Ishikawa (cell line): ENCODE data around the gene TMEM131.

Source experiments
- CEBPB ChIP-seq: IDR thresholded peaks from 2 replicates; pipeline ENCODE4 v1.6.1; 2012
- CREB1 ChIP-seq: IDR thresholded peaks from 2 replicates; pipeline ENCODE4 v1.6.1; 2012; ENCODE audit warnings: low read depth
- EGR1 ChIP-seq: IDR thresholded peaks from 2 replicates; pipeline ENCODE4 v1.6.1; 2012
- EP300 ChIP-seq: IDR thresholded peaks from 2 replicates; pipeline ENCODE4 v1.6.1; 2012; ENCODE audit warnings: borderline replicate concordance
- FOXM1 ChIP-seq: IDR thresholded peaks from 2 replicates; pipeline ENCODE4 v1.6.1; 2012; ENCODE audit warnings: low read depth, borderline replicate concordance
- NFIC ChIP-seq: IDR thresholded peaks from 2 replicates; pipeline ENCODE4 v1.6.1; 2012
- RAD21 ChIP-seq: IDR thresholded peaks from 2 replicates; pipeline ENCODE4 v1.6.1; 2012; ENCODE audit warnings: low read depth
- TAF1 ChIP-seq: IDR thresholded peaks from 2 replicates; pipeline ENCODE4 v1.6.1; 2012; ENCODE audit warnings: low read depth, mild to moderate bottlenecking
- TCF12 ChIP-seq: IDR thresholded peaks from 2 replicates; pipeline ENCODE4 v1.6.1; 2012; ENCODE audit warnings: low read depth
- TEAD4 ChIP-seq: IDR thresholded peaks from 2 replicates; pipeline ENCODE4 v1.6.1; 2012
- YY1 ChIP-seq: IDR thresholded peaks from 2 replicates; pipeline ENCODE4 v1.6.1; 2012; ENCODE audit warnings: low read depth
- ZBTB7A ChIP-seq: IDR thresholded peaks from 2 replicates; pipeline ENCODE4 v1.6.1; 2012; ENCODE audit warnings: low read depth
- TF ChIP-seq, protein P1 (sequence below): IDR thresholded peaks from 2 replicates; pipeline ENCODE4 v1.6.1; 2012
- TF ChIP-seq, protein P2 (sequence below): IDR thresholded peaks from 2 replicates; pipeline ENCODE4 v1.6.1; 2012; ENCODE audit warnings: low read depth, mild to moderate bottlenecking
- TF ChIP-seq, protein P3 (sequence below): IDR thresholded peaks from 2 replicates; pipeline ENCODE4 v1.6.1; 2012

Gene TMEM131

DNA sequence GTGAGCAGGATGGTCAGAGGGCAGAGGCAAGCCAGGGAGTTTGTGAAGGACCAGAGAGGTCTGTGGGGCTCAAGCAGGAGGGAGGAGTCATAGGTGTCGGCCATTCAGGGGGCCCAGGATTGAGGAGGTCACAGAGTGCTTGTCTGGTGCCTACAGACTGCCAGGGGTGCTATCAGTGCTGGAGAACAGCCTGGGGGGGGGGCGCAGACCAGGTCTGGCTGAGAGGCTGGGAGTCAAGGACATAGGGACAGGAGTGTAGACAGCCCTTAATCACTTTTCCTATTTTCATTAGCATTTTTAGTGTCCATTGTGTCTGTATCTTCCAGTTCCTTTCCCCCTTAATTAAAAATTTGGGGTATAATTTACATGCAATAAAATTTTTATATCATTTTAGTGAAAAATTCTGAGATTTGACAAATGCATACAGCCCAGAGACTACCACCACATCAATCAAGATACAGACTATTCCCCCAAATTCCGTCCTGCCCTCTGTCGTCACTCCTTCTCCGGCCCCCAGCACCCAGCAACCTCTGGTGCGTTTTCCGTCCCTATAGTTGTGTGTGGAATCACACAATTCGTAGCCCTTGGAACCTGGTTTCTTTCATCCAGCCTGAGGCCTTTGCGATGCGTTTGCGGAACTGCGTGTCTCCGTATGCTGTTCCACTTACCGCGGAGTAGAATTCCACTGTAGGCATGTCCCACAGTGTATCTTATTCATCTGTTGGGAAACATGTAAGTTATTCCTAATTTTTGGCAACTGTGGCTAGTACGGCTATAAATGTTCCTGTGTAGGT lies 276.2 kb downstream of the TMEM131 start:
- TF ChIP-seq FOXM1 (no peak), EGR1 (no peak), NFIC (no peak), TEAD4 (no peak), EP300 (no peak), YY1 (no peak), CREB1 (no peak), ZBTB7A (no peak)
- TF ChIP-seq, protein P1, sequence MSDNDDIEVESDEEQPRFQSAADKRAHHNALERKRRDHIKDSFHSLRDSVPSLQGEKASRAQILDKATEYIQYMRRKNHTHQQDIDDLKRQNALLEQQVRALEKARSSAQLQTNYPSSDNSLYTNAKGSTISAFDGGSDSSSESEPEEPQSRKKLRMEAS: no peak
- TF ChIP-seq, protein P2, sequence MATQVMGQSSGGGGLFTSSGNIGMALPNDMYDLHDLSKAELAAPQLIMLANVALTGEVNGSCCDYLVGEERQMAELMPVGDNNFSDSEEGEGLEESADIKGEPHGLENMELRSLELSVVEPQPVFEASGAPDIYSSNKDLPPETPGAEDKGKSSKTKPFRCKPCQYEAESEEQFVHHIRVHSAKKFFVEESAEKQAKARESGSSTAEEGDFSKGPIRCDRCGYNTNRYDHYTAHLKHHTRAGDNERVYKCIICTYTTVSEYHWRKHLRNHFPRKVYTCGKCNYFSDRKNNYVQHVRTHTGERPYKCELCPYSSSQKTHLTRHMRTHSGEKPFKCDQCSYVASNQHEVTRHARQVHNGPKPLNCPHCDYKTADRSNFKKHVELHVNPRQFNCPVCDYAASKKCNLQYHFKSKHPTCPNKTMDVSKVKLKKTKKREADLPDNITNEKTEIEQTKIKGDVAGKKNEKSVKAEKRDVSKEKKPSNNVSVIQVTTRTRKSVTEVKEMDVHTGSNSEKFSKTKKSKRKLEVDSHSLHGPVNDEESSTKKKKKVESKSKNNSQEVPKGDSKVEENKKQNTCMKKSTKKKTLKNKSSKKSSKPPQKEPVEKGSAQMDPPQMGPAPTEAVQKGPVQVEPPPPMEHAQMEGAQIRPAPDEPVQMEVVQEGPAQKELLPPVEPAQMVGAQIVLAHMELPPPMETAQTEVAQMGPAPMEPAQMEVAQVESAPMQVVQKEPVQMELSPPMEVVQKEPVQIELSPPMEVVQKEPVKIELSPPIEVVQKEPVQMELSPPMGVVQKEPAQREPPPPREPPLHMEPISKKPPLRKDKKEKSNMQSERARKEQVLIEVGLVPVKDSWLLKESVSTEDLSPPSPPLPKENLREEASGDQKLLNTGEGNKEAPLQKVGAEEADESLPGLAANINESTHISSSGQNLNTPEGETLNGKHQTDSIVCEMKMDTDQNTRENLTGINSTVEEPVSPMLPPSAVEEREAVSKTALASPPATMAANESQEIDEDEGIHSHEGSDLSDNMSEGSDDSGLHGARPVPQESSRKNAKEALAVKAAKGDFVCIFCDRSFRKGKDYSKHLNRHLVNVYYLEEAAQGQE: no peak
- TF ChIP-seq, protein P3, sequence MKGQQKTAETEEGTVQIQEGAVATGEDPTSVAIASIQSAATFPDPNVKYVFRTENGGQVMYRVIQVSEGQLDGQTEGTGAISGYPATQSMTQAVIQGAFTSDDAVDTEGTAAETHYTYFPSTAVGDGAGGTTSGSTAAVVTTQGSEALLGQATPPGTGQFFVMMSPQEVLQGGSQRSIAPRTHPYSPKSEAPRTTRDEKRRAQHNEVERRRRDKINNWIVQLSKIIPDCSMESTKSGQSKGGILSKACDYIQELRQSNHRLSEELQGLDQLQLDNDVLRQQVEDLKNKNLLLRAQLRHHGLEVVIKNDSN: no peak

DNA sequence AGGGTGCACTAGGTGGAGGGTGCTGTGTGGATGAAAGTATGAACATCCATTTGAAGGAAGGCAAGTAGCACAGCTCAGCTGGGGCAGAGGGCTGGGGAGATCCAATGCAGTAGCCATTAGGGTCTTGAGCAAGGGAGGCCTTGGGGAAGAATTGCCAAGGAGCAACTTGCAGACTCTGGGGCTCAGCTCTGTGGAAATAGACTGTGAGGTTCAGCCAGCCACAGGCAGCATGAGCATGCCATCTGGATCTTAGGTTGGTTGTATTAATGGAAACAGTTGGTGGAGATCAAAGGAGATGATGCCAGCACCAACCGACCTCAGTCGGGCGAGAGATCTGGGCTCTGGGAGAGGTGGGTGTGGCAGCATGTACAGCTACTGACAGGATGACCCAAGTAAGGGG lies 276.8 kb downstream of the TMEM131 start:
- TF ChIP-seq, protein P2: no peak
- TF ChIP-seq TAF1 (no peak), EP300 (no peak), CEBPB (no peak)

DNA sequence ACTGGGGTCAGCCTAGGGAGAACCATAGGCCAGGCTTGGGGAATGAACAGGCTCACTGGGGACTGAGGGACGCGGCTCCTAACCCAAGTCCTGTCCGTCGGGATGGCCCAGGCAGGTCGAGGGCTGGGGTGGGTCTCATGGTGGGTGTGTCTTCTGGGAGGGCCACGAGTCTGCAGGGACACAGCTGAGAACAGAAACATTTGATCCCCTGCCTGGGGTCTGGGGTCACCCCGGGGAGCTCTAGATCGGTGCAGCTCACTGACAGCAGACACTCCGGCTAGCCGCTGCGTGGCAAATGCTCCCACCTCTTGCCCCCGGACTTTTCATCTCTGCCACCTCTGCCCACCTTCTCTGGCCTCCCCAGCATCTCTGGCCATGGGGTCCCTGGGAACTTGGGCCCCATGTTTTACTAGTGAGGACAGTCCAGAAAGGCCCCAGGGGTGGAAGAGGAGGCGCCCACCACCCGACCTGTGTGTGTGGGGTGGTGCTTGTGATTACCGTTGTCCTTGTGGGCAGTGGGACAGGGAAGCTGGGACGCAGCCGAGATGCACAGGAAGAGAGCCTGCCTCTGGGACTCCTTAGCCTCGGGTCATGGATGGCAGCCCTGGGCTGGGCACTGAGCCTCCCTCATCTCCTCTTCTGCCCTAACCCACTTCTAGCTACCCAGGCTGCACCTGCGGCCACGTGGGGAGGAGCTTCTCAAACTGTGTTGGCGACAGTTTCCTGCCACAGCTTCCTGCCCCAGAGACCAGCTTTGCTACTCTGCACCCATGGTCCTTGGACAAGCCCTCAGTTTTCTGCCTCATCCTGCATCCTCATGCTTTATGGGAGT lies 277.5 kb downstream of the TMEM131 start:
- TF ChIP-seq NFIC (no peak), CEBPB (no peak), RAD21 (no peak), ZBTB7A (no peak), EP300 (no peak), TCF12 (no peak), FOXM1 (no peak), TAF1 (no peak), YY1 (no peak)
- TF ChIP-seq, protein P1: no peak

DNA sequence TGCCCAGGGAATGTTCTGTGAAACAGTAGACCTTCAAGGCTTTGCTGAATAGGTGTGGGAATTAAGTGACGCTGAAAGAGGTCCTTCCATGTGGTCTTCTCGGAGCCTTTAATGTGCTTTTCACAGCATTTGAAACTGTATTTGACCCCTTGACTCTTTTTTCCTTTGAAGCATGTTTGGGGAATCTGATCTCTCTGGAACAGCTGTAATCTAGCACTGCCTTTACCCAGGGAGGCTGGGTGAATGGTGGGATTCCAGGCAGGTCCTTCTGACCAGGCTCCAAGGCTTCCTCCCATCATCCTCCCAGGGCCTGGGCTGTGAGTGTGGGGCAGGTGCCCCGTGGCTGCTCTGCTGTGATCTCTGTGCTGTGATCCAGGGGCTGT lies 278.1 kb downstream of the TMEM131 start:
- TF ChIP-seq TEAD4 (no peak), CEBPB (no peak), CREB1 (no peak), TAF1 (no peak), TCF12 (no peak), EGR1 (no peak), FOXM1 (no peak), RAD21 (no peak), ZBTB7A (no peak), EP300 (no peak)
- TF ChIP-seq, protein P1: no peak
- TF ChIP-seq, protein P2: no peak
- TF ChIP-seq, protein P3: no peak
